GM23338 (cell line): ENCODE measurements around the gene C4A. TPM values are rescaled to one million over a fixed set of nuclear protein-coding genes. Genes with fewer than 3 reads are reported as not detected.

ENCODE experiments used
- JUNB ChIP-seq: IDR thresholded peaks from one replicate; pipeline ENCODE4 v1.6.1; 2016; ENCODE audit warnings: antibody characterized with exemption; ENCODE audit not compliant: unreplicated experiment
- NANOG ChIP-seq: IDR thresholded peaks from 2 replicates; pipeline ENCODE4 v1.6.1; 2016; ENCODE audit warnings: antibody characterized with exemption, borderline replicate concordance
- STAT1 ChIP-seq: IDR thresholded peaks from one replicate; pipeline ENCODE4 v1.6.1; 2016; ENCODE audit warnings: antibody characterized with exemption; ENCODE audit not compliant: unreplicated experiment
- ZNF331 ChIP-seq: fragments of 250-450 bp; sonication (Bioruptor Pico); IDR thresholded peaks from 2 replicates; pipeline ENCODE4 v1.5.0; 2020; ENCODE audit warnings: low read depth, mild to moderate bottlenecking, moderate library complexity
- polyA plus RNA-seq: library from polyadenylated mRNA; unstranded; fragments of >200 nt; fragmentation: Nextera tagmentation; extraction: Ambion mirVana; gene quantifications from 2 replicates; pipeline ENCODE4 v1.2.1, GENCODE V29; 2016
- total RNA-seq: library from RNA; depleted of rRNA; stranded (reverse); fragments of >200 nt; shearing (Covaris generic); gene quantifications from 2 replicates; pipeline ENCODE4 v1.2.3, GENCODE V29; 2014
- TF ChIP-seq, protein P1 (sequence below): fragments of 250-450 bp; sonication (Bioruptor Pico); IDR thresholded peaks from 2 replicates; pipeline ENCODE4 v1.5.0; 2020; ENCODE audit warnings: mild to moderate bottlenecking, moderate library complexity
- TF ChIP-seq, protein P2 (sequence below): IDR thresholded peaks from one replicate; pipeline ENCODE4 v1.6.1; 2018; ENCODE audit warnings: antibody characterized with exemption; ENCODE audit not compliant: unreplicated experiment
- TF ChIP-seq, protein P3 (sequence below), 2 experiments: fragments of 200-600 bp in 1 of 2; sonication (generic) in 1 of 2; conservative IDR thresholded peaks; 2 replicates each; pipeline versions ENCODE4 v1.5.1 to v1.6.1; 2016 to 2017; ENCODE audit warnings: antibody characterized with exemption in 2 of 2, low read depth in 2 of 2, mild to moderate bottlenecking in 2 of 2, moderate library complexity in 1 of 2

C4A gene
- total and polyA plus RNA-seq, 2 experiments from 2014 or later, result 0.48 to 0.97 TPM

DNA sequence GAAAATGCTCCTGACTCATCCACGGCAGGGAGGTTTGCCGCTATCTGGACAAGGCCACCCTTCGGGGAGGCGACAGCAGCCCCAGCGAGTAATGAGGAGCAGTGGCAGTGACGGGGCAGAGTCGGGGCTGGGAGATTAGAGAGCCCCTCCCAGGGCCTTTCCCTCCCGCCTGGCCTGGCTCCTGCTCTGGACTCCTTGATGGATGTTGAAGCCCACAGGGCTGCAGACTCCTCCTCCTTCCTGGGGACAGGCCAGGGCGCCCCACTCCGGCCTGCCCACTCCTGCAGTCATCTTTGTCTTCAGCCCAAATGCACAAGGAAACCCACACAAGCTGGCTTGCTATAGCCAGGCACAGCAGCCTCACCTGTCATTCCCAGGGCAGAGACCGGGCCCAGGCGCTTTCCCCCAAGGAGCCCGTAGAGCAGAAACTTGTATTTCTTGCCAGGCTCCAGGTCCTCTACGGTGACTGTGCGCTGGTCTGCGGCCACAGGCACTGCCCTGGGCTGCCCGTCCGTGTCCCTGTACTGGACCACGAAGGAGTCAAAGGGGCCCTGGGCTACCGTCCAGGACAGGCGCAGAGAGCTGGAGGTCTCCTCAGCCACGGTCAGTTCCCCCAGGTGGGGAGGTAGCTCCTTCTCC, 64.1 kb downstream of the C4A start (continued):
- TF ChIP-seq, protein P1, sequence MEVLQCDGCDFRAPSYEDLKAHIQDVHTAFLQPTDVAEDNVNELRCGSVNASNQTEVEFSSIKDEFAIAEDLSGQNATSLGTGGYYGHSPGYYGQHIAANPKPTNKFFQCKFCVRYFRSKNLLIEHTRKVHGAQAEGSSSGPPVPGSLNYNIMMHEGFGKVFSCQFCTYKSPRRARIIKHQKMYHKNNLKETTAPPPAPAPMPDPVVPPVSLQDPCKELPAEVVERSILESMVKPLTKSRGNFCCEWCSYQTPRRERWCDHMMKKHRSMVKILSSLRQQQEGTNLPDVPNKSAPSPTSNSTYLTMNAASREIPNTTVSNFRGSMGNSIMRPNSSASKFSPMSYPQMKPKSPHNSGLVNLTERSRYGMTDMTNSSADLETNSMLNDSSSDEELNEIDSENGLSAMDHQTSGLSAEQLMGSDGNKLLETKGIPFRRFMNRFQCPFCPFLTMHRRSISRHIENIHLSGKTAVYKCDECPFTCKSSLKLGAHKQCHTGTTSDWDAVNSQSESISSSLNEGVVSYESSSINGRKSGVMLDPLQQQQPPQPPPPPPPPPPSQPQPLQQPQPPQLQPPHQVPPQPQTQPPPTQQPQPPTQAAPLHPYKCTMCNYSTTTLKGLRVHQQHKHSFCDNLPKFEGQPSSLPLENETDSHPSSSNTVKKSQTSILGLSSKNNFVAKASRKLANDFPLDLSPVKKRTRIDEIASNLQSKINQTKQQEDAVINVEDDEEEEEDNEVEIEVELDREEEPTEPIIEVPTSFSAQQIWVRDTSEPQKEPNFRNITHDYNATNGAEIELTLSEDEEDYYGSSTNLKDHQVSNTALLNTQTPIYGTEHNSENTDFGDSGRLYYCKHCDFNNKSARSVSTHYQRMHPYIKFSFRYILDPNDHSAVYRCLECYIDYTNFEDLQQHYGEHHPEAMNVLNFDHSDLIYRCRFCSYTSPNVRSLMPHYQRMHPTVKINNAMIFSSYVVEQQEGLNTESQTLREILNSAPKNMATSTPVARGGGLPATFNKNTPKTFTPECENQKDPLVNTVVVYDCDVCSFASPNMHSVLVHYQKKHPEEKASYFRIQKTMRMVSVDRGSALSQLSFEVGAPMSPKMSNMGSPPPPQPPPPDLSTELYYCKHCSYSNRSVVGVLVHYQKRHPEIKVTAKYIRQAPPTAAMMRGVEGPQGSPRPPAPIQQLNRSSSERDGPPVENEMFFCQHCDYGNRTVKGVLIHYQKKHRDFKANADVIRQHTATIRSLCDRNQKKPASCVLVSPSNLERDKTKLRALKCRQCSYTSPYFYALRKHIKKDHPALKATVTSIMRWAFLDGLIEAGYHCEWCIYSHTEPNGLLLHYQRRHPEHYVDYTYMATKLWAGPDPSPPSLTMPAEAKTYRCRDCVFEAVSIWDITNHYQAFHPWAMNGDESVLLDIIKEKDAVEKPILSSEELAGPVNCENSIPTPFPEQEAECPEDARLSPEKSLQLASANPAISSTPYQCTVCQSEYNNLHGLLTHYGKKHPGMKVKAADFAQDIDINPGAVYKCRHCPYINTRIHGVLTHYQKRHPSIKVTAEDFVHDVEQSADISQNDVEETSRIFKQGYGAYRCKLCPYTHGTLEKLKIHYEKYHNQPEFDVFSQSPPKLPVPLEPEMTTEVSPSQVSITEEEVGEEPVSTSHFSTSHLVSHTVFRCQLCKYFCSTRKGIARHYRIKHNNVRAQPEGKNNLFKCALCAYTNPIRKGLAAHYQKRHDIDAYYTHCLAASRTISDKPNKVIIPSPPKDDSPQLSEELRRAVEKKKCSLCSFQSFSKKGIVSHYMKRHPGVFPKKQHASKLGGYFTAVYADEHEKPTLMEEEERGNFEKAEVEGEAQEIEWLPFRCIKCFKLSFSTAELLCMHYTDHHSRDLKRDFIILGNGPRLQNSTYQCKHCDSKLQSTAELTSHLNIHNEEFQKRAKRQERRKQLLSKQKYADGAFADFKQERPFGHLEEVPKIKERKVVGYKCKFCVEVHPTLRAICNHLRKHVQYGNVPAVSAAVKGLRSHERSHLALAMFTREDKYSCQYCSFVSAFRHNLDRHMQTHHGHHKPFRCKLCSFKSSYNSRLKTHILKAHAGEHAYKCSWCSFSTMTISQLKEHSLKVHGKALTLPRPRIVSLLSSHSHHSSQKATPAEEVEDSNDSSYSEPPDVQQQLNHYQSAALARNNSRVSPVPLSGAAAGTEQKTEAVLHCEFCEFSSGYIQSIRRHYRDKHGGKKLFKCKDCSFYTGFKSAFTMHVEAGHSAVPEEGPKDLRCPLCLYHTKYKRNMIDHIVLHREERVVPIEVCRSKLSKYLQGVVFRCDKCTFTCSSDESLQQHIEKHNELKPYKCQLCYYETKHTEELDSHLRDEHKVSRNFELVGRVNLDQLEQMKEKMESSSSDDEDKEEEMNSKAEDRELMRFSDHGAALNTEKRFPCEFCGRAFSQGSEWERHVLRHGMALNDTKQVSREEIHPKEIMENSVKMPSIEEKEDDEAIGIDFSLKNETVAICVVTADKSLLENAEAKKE (CRISPR knock-in tag), result no peak
- TF ChIP-seq NANOG (no peak), JUNB (no peak), ZNF331 (no peak), STAT1 (no peak)
- TF ChIP-seq, protein P2, sequence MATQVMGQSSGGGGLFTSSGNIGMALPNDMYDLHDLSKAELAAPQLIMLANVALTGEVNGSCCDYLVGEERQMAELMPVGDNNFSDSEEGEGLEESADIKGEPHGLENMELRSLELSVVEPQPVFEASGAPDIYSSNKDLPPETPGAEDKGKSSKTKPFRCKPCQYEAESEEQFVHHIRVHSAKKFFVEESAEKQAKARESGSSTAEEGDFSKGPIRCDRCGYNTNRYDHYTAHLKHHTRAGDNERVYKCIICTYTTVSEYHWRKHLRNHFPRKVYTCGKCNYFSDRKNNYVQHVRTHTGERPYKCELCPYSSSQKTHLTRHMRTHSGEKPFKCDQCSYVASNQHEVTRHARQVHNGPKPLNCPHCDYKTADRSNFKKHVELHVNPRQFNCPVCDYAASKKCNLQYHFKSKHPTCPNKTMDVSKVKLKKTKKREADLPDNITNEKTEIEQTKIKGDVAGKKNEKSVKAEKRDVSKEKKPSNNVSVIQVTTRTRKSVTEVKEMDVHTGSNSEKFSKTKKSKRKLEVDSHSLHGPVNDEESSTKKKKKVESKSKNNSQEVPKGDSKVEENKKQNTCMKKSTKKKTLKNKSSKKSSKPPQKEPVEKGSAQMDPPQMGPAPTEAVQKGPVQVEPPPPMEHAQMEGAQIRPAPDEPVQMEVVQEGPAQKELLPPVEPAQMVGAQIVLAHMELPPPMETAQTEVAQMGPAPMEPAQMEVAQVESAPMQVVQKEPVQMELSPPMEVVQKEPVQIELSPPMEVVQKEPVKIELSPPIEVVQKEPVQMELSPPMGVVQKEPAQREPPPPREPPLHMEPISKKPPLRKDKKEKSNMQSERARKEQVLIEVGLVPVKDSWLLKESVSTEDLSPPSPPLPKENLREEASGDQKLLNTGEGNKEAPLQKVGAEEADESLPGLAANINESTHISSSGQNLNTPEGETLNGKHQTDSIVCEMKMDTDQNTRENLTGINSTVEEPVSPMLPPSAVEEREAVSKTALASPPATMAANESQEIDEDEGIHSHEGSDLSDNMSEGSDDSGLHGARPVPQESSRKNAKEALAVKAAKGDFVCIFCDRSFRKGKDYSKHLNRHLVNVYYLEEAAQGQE, result no peak
- TF ChIP-seq, protein P3, sequence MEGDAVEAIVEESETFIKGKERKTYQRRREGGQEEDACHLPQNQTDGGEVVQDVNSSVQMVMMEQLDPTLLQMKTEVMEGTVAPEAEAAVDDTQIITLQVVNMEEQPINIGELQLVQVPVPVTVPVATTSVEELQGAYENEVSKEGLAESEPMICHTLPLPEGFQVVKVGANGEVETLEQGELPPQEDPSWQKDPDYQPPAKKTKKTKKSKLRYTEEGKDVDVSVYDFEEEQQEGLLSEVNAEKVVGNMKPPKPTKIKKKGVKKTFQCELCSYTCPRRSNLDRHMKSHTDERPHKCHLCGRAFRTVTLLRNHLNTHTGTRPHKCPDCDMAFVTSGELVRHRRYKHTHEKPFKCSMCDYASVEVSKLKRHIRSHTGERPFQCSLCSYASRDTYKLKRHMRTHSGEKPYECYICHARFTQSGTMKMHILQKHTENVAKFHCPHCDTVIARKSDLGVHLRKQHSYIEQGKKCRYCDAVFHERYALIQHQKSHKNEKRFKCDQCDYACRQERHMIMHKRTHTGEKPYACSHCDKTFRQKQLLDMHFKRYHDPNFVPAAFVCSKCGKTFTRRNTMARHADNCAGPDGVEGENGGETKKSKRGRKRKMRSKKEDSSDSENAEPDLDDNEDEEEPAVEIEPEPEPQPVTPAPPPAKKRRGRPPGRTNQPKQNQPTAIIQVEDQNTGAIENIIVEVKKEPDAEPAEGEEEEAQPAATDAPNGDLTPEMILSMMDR (conservative IDR thresholded peaks at IDR 0.05; ENCODE audit: low read depth in 2 of 2), result no peak
